ENCODE measurements around the gene UBASH3B. TPM values are rescaled to one million over a fixed set of nuclear protein-coding genes. Genes with fewer than 3 reads are reported as not detected.

UBASH3B gene
- total RNA-seq, 1 donor from 2014 or later, result 62.1 TPM

GRCh38 chr11:122772945-122773344 lies 117.4 kb downstream of the UBASH3B start:
- Histone ChIP-seq H3K4me1 (ENCODE audit: insufficient read depth, low read length) (peaks cover 20% of the 10 kb centered on the region), H4K20me1 (ENCODE audit: insufficient read depth, low read length) (peaks cover 11% of the 10 kb centered on the region), H3K9me3 (ENCODE audit: insufficient read depth, low read depth, low read length) (no peaks in the 10 kb centered on the region), H3K36me3 (ENCODE audit: insufficient read depth, low read length) (no peaks in the 10 kb centered on the region), H3K4me2 (ENCODE audit: low read length) (no peak overlapping the region), H3K4me3 (ENCODE audit: insufficient read depth, low read depth, low read length) (no peak overlapping the region), H3K79me2 (ENCODE audit: insufficient read depth, low read length) (peaks cover 41% of the 10 kb centered on the region), H3K27me3 (ENCODE audit: insufficient read depth, low read length) (no peaks in the 10 kb centered on the region), H3K27ac (ENCODE audit: low read depth, low read length) (no peak overlapping the region), H2AFZ (ENCODE audit: low read depth, low read length) (no peak overlapping the region), H3K9ac (ENCODE audit: low read length) (no peak overlapping the region)
- no peaks in the 10 kb centered on the region for H3K27me3 Mint-ChIP-seq (ENCODE audit: low read depth, unreplicated experiment)
- H3K4me3 Mint-ChIP-seq (ENCODE audit: unreplicated experiment), result no peak overlapping the region
- peaks cover 33% of the 10 kb centered on the region for H3K4me1 Mint-ChIP-seq (ENCODE audit: low read depth, unreplicated experiment)
- FAIRE-seq (no peak), DNase-seq (ENCODE audit: low read depth) (peak; percentile 63)
- H3K36me3 Mint-ChIP-seq (ENCODE audit: low read depth, unreplicated experiment), result no peaks in the 10 kb centered on the region
- H3K27ac Mint-ChIP-seq (ENCODE audit: unreplicated experiment), result no peak overlapping the region
- TF ChIP-seq EZH2 (IDR thresholded peaks at IDR 0.05; ENCODE audit: insufficient read depth, low read length), result no peak
- TF ChIP-seq, protein P1, sequence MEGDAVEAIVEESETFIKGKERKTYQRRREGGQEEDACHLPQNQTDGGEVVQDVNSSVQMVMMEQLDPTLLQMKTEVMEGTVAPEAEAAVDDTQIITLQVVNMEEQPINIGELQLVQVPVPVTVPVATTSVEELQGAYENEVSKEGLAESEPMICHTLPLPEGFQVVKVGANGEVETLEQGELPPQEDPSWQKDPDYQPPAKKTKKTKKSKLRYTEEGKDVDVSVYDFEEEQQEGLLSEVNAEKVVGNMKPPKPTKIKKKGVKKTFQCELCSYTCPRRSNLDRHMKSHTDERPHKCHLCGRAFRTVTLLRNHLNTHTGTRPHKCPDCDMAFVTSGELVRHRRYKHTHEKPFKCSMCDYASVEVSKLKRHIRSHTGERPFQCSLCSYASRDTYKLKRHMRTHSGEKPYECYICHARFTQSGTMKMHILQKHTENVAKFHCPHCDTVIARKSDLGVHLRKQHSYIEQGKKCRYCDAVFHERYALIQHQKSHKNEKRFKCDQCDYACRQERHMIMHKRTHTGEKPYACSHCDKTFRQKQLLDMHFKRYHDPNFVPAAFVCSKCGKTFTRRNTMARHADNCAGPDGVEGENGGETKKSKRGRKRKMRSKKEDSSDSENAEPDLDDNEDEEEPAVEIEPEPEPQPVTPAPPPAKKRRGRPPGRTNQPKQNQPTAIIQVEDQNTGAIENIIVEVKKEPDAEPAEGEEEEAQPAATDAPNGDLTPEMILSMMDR (IDR thresholded peaks at IDR 0.05; ENCODE audit: insufficient read depth, low read depth, low read length), result no peak
- no peaks in the 10 kb centered on the region for H3K9me3 Mint-ChIP-seq (ENCODE audit: unreplicated experiment)

- H3K79me2 ChIP-seq (ENCODE audit: insufficient read depth, low read length), result peaks cover 39% of the 10 kb centered on the region
Measured at GRCh38 chr11:122773781-122774266, 118.3 kb downstream of the UBASH3B start.

More at GRCh38 chr11:122773781-122774266, 118.3 kb downstream of the UBASH3B start:
- H3K9me3 Mint-ChIP-seq (ENCODE audit: unreplicated experiment), result no peaks in the 10 kb centered on the region
- Histone ChIP-seq H3K4me3 (ENCODE audit: insufficient read depth, low read depth, low read length) (no peak overlapping the region), H3K27me3 (ENCODE audit: insufficient read depth, low read length) (no peaks in the 10 kb centered on the region), H3K4me1 (ENCODE audit: insufficient read depth, low read length) (peaks cover 20% of the 10 kb centered on the region), H3K27ac (ENCODE audit: low read depth, low read length) (no peak overlapping the region), H3K9ac (ENCODE audit: low read length) (no peak overlapping the region), H2AFZ (ENCODE audit: low read depth, low read length) (no peak overlapping the region), H3K9me3 (ENCODE audit: insufficient read depth, low read depth, low read length) (no peaks in the 10 kb centered on the region), H4K20me1 (ENCODE audit: insufficient read depth, low read length) (peaks cover 10% of the 10 kb centered on the region), H3K36me3 (ENCODE audit: insufficient read depth, low read length) (no peaks in the 10 kb centered on the region), H3K4me2 (ENCODE audit: low read length) (no peak overlapping the region)
- H3K4me1 Mint-ChIP-seq (ENCODE audit: low read depth, unreplicated experiment), result peaks cover 38% of the 10 kb centered on the region
- no peaks in the 10 kb centered on the region for H3K27me3 Mint-ChIP-seq (ENCODE audit: low read depth, unreplicated experiment)
- TF ChIP-seq, protein P1 (IDR thresholded peaks at IDR 0.05; ENCODE audit: insufficient read depth, low read depth, low read length), result no peak
- TF ChIP-seq EZH2 (IDR thresholded peaks at IDR 0.05; ENCODE audit: insufficient read depth, low read length), result no peak
- DNase-seq (ENCODE audit: low read depth) (no peak), FAIRE-seq (no peak)
- no peak overlapping the region for H3K27ac Mint-ChIP-seq (ENCODE audit: unreplicated experiment)
- H3K36me3 Mint-ChIP-seq (ENCODE audit: low read depth, unreplicated experiment), result no peaks in the 10 kb centered on the region
- H3K4me3 Mint-ChIP-seq (ENCODE audit: unreplicated experiment), result no peak overlapping the region
